Keratinocyte (primary cell): ENCODE measurements around the gene MANF. TPM values are rescaled to one million over a fixed set of nuclear protein-coding genes. Genes with fewer than 3 reads are reported as not detected.

ENCODE experiments used
- DNase-seq: peaks from one replicate; pipeline ENCODE4 v3.0.0-alpha.2; 2011; ENCODE audit warnings: low read depth, missing footprints, low spot score
- FAIRE-seq: peaks from 2 replicates; lab custom pipeline; 2011; peaks lifted over from hg19 to GRCh38; lab: Jason Lieb, UNC
- H2AFZ ChIP-seq: 2 replicates; pipeline ENCODE4 v1.6.0; 2012; ENCODE audit warnings: low read length, control low read depth, inconsistent platforms; ENCODE audit not compliant: control insufficient read depth
- H3K27ac ChIP-seq: 2 replicates; pipeline ENCODE4 v1.5.1; 2011; ENCODE audit warnings: low read length; ENCODE audit not compliant: control insufficient read depth, insufficient read depth
- H3K27me3 ChIP-seq: 3 replicates; pipeline ENCODE4 v1.6.0; 2011; ENCODE audit warnings: low read length; ENCODE audit not compliant: control insufficient read depth, insufficient read depth; ENCODE audit errors: extremely low read depth
- H3K36me3 ChIP-seq, 2 experiments: 2 replicates in 1 of 2; 3 replicates in 1 of 2; pipeline ENCODE4 v1.5.1; 2011; ENCODE audit warnings: low read length in 2 of 2, mild to moderate bottlenecking in 1 of 2; ENCODE audit not compliant: control insufficient read depth in 2 of 2, insufficient read depth in 2 of 2; ENCODE audit errors: extremely low read depth in 1 of 2
- H3K4me1 ChIP-seq: 3 replicates; pipeline ENCODE4 v1.5.1; 2011; ENCODE audit warnings: low read length; ENCODE audit not compliant: control insufficient read depth, insufficient read depth; ENCODE audit errors: extremely low read depth
- H3K4me2 ChIP-seq: 3 replicates; pipeline ENCODE4 v1.6.0; 2011; ENCODE audit warnings: low read depth, low read length; ENCODE audit not compliant: control insufficient read depth, insufficient read depth; ENCODE audit errors: extremely low read depth
- H3K4me3 ChIP-seq, 3 experiments: fragments of 200-600 bp in 1 of 3; sonication (generic) in 1 of 3; 2 replicates in 2 of 3; 3 replicates in 1 of 3; pipeline ENCODE4 v1.5.1; 2011 to 2016; ENCODE audit warnings: low read length in 3 of 3, mild to moderate bottlenecking in 3 of 3, control low read depth in 2 of 3, inconsistent platforms in 1 of 3, low read depth in 1 of 3, mixed read lengths in 1 of 3, mixed run types in 1 of 3, moderate library complexity in 1 of 3; ENCODE audit not compliant: control insufficient read depth in 2 of 3, insufficient read depth in 2 of 3; ENCODE audit errors: extremely low read depth in 1 of 3
- H3K79me2 ChIP-seq: 2 replicates; pipeline ENCODE4 v1.6.0; 2012; ENCODE audit warnings: low read length; ENCODE audit not compliant: control insufficient read depth, insufficient read depth
- H3K9ac ChIP-seq: 3 replicates; pipeline ENCODE4 v1.6.0; 2011; ENCODE audit warnings: low read length; ENCODE audit not compliant: control insufficient read depth, insufficient read depth; ENCODE audit errors: extremely low read depth
- H3K9me1 ChIP-seq: 3 replicates; pipeline ENCODE4 v1.6.0; 2011; ENCODE audit warnings: low read length; ENCODE audit not compliant: control insufficient read depth, insufficient read depth; ENCODE audit errors: extremely low read depth
- H3K9me3 ChIP-seq: 2 replicates; pipeline ENCODE4 v1.5.1; 2012; ENCODE audit warnings: low read depth, low read length; ENCODE audit not compliant: control insufficient read depth
- H4K20me1 ChIP-seq: 3 replicates; pipeline ENCODE4 v1.6.0; 2011; ENCODE audit warnings: low read length; ENCODE audit not compliant: control insufficient read depth, insufficient read depth; ENCODE audit errors: extremely low read depth
- EZH2 ChIP-seq: IDR thresholded peaks from one replicate; pipeline ENCODE4 v1.6.1; 2012; ENCODE audit warnings: inconsistent platforms, mild to moderate bottlenecking, low read length, moderate library complexity
- dilution Hi-C: fragments of 300-500 bp; cut with MboI; formaldehyde crosslinking; loops from one replicate; pipeline ENCODE4 v1.7.0; 2020; ENCODE audit warnings: low sequenced_read_pairs; ENCODE audit not compliant: extremely low pct_ligation_motif_present
- polyA plus RNA-seq, 5 experiments: library from polyadenylated mRNA; depleted of rRNA in 3 of 5; stranded (reverse) in 3 of 5; stranded (forward) in 1 of 5; unstranded in 1 of 5; fragments of >200 nt; gene quantifications; 1 replicate in 1 of 5; 2 replicates in 3 of 5; 3 replicates in 1 of 5; pipeline versions ENCODE4 v1.2.1 to v1.2.3, GENCODE V29; 2011 to 2012; ENCODE audit warnings: missing spikeins in 2 of 5, low read depth in 1 of 5, low replicate concordance in 1 of 5
- TF ChIP-seq, protein P1 (sequence below), 3 experiments: IDR thresholded peaks in 1 of 3; conservative IDR thresholded peaks in 1 of 3; optimal IDR thresholded peaks in 1 of 3; 2 replicates in 2 of 3; 3 replicates in 1 of 3; pipeline versions ENCODE3 to v1.5.1; 2011; ENCODE audit warnings: low read length in 3 of 3, mild to moderate bottlenecking in 3 of 3, moderate library complexity in 2 of 3, control low read depth in 1 of 3, inconsistent platforms in 1 of 3; ENCODE audit not compliant: insufficient read depth in 2 of 3; ENCODE audit errors: extremely low read depth in 1 of 3

Gene MANF
- polyA plus RNA-seq, 1 donor (not counting 4 experiments of a cell fraction or from before 2014, with no cell fraction given), result 143 TPM

DNA sequence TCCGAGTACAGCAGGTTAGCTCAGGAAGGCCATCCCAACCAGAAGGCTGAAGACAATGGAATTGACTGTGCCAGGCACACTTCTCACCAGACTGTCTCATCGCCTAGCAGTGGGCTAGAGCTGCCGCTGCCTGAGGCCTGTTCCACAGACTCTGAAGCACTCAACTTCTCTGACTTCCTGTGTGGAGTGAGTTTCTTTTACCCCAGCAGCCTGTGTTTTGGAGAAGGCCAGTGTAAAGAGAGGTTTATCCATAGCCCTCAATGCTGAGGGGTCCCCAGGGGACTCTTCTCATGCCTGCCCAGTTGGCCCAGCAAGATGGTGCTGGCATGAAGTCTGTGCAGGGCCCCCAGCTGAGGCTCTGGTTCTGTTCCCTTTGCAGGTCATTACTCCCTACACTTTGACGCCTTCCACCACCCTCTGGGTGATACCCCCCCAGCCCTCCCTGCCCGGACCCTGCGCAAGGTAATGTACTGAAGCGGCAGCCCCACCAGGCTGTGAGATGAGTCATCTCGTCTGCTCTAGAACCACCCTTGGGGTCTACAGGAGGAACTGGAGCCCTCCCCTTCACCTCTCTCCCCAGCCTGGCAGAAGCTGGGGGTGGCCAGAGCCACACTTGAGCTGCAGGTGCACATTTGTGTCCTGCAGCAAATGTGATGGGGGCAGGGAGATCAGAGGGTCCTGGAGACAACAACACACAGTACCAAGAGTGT is 5.2 kb upstream of the MANF start:
- H3K4me2 ChIP-seq, result no peak overlapping the region
- DNase-seq (no peak), FAIRE-seq (no peak)
- H4K20me1 ChIP-seq, result no peaks in the 10 kb centered on the region
- no peak overlapping the region for H3K27ac ChIP-seq
- no peaks in the 10 kb centered on the region for H3K27me3 ChIP-seq
- no peak overlapping the region for H3K9ac ChIP-seq
- TF ChIP-seq EZH2, result no peak
- TF ChIP-seq, protein P1, sequence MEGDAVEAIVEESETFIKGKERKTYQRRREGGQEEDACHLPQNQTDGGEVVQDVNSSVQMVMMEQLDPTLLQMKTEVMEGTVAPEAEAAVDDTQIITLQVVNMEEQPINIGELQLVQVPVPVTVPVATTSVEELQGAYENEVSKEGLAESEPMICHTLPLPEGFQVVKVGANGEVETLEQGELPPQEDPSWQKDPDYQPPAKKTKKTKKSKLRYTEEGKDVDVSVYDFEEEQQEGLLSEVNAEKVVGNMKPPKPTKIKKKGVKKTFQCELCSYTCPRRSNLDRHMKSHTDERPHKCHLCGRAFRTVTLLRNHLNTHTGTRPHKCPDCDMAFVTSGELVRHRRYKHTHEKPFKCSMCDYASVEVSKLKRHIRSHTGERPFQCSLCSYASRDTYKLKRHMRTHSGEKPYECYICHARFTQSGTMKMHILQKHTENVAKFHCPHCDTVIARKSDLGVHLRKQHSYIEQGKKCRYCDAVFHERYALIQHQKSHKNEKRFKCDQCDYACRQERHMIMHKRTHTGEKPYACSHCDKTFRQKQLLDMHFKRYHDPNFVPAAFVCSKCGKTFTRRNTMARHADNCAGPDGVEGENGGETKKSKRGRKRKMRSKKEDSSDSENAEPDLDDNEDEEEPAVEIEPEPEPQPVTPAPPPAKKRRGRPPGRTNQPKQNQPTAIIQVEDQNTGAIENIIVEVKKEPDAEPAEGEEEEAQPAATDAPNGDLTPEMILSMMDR (optimal IDR thresholded peaks at IDR 0.05 in 1 of 3, IDR thresholded peaks at IDR 0.05 in 1 of 3, conservative IDR thresholded peaks at IDR 0.05 in 1 of 3; ENCODE audit: extremely low read depth in 1 of 3, insufficient read depth in 2 of 3, low read length in 3 of 3), result no peak
- no peak overlapping the region for H3K4me3 ChIP-seq
- H3K4me1 ChIP-seq, result peaks cover 6% of the 10 kb centered on the region
- no peaks in the 10 kb centered on the region for H3K36me3 ChIP-seq
- peaks cover 11% of the 10 kb centered on the region for H3K79me2 ChIP-seq
- H3K9me1 ChIP-seq, result no peaks in the 10 kb centered on the region
- no peak overlapping the region for H2AFZ ChIP-seq
- no peaks in the 10 kb centered on the region for H3K9me3 ChIP-seq
- dilution Hi-C loops, result loop anchor here (25.0 kb wide), 1 partner anchor 768 kb away; the partner anchor contains the start of genes CISH and MAPKAPK3

DNA sequence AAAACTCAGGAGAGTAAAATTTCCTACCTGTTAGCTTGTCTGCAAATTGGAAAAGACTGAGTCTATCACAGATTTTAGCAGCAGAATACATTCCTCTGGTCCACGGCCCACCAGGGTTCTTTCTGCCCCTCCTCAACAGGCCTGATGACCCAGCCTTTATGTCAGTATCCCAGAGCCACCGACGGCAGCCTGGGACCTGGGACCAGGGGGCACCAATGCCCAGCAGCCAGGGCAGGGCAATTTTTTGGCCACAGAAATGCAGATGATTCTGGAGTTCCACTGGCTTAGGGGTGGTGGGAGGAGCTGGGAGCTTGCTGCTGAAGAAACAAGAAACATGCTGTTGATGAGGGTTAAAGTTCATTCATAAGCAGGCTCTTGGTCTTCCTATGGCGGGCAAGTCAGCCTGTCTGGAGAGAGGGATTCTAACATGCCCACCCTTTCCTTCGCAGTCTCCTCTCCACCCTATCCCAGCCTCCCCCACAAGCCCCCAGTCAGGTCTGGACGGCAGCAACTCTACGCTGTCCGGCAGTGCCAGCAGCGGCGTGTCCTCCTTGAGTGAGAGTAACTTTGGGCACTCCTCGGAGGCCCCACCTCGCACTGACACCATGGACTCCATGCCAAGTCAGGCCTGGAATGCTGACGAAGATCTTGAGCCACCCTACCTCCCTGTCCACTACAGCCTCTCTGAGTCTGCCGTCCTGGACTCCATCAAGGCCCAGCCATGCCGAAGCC is 4.3 kb upstream of the MANF start:
- Histone ChIP-seq H3K27ac (no peak overlapping the region), H3K36me3 (no peaks in the 10 kb centered on the region), H4K20me1 (no peaks in the 10 kb centered on the region), H3K4me2 (no peak overlapping the region), H3K9me1 (no peaks in the 10 kb centered on the region), H3K9me3 (no peaks in the 10 kb centered on the region), H3K79me2 (peaks cover 17% of the 10 kb centered on the region), H3K4me3 (no peak overlapping the region), H3K4me1 (peaks cover 6% of the 10 kb centered on the region), H3K27me3 (no peaks in the 10 kb centered on the region), H3K9ac (no peak overlapping the region), H2AFZ (no peak overlapping the region)
- DNase-seq (no peak), FAIRE-seq (no peak)
- TF ChIP-seq, protein P1 (optimal IDR thresholded peaks at IDR 0.05 in 1 of 3, IDR thresholded peaks at IDR 0.05 in 1 of 3, conservative IDR thresholded peaks at IDR 0.05 in 1 of 3; ENCODE audit: extremely low read depth in 1 of 3, insufficient read depth in 2 of 3, low read length in 3 of 3), result no peak
- TF ChIP-seq EZH2, result no peak
- dilution Hi-C loops, result loop anchor here (25.0 kb wide), 1 partner anchor 768 kb away; the partner anchor contains the start of genes CISH and MAPKAPK3
